ENCODE data around the gene UCP3. TPM values are rescaled to one million over a fixed set of nuclear protein-coding genes. Genes with fewer than 3 reads are reported as not detected.
A peak's percentile ranks its signal among the peaks of the same experiment; 100 is the strongest.

The UCP3 gene
- total and polyA plus RNA-seq, 12 donors: 0.61 to 12.6 (median 1.6) TPM

GRCh38 chr11:73981051-73981805 lies 27.7 kb downstream of the UCP3 start:
- DNase-seq: no peak
- H3K27ac ChIP-seq: peak overlapping the region in 4 of 10 donors; percentile 22 to 94 (median 70)

GRCh38 chr11:73980001-73980961 lies 28.6 kb downstream of the UCP3 start:
- H3K36me3 ChIP-seq: peaks cover 0 to 57% (median 6%) of the 10 kb centered on the region in 9 donors
- no peaks in the 10 kb centered on the region for H3K9me3 ChIP-seq
- intact Hi-C loops (cut with DNase I): loop anchor here in 3 of 10 donors (5.0 to 10.0 kb wide), 2 partner anchors 37 to 195 kb away; partner anchors contain the start of genes C2CD3 (in 1 of the 3) and PPME1 (in 1 of the 3)
- no peaks in the 10 kb centered on the region for H3K27me3 ChIP-seq
- peaks cover 0 to 74% (median 15%) of the 10 kb centered on the region in 9 donors for H3K4me1 ChIP-seq
- ATAC-seq (no peak), DNase-seq (peak in 1 of 2 donors; percentile 22)
- H3K27ac ChIP-seq: peak overlapping the region in 3 of 10 donors; percentile 13 to 94 (median 22)
- TF ChIP-seq CTCF (IDR thresholded peaks at IDR 0.05): no peak
- peak overlapping the region in 6 of 10 donors; percentile 3 to 69 (median 38) for H3K4me3 ChIP-seq
- 72 to 73% methylated on average over 6 of the region's 6 CpGs for WGBS, 2 donors

More at GRCh38 chr11:73981051-73981805, 27.7 kb downstream of the UCP3 start:
- no peaks in the 10 kb centered on the region for H3K27me3 ChIP-seq
- WGBS, 2 donors: 87 to 90% methylated on average over 13 of the region's 13 CpGs
- intact Hi-C loops (cut with DNase I): loop anchor here in 3 of 10 donors (5.0 to 10.0 kb wide), 2 partner anchors 36 to 194 kb away; partner anchors contain the start of genes C2CD3 (in 1 of the 3) and PPME1 (in 1 of the 3)
- H3K4me3 ChIP-seq: peak overlapping the region in 7 of 10 donors; percentile 13 to 70 (median 64)
- peaks cover 0 to 70% (median 15%) of the 10 kb centered on the region in 9 donors for H3K4me1 ChIP-seq
- H3K36me3 ChIP-seq: peaks cover 0 to 48% (median 6%) of the 10 kb centered on the region in 9 donors
- H3K9me3 ChIP-seq: no peaks in the 10 kb centered on the region
- no peak for ATAC-seq
- no peak for TF ChIP-seq CTCF (IDR thresholded peaks at IDR 0.05)

- H3K4me3 ChIP-seq: peak overlapping the region in 1 of 10 donors; percentile 68
- no peak for ATAC-seq
- H3K27ac ChIP-seq: peak overlapping the region in 1 of 10 donors; percentile 94
- H3K27me3 ChIP-seq: no peaks in the 10 kb centered on the region
- DNase-seq: no peak
- 94 to 98% methylated on average over 3 of the region's 3 CpGs for WGBS, 2 donors
- H3K9me3 ChIP-seq: no peaks in the 10 kb centered on the region
- no peak for TF ChIP-seq CTCF (IDR thresholded peaks at IDR 0.05)
- intact Hi-C loops (cut with DNase I): loop anchor here in 1 of 10 donors (10.0 kb wide), 1 partner anchor 46 kb away; no protein-coding TSS in a partner anchor
- peaks cover 0 to 79% (median 14%) of the 10 kb centered on the region in 9 donors for H3K4me1 ChIP-seq
- H3K36me3 ChIP-seq: peaks cover 0 to 69% (median 6%) of the 10 kb centered on the region in 9 donors
Measured at GRCh38 chr11:73978576-73979086, 30.3 kb downstream of the UCP3 start.

All from heart right ventricle (tissue), 16 donors.